SK-N-DZ (cell line): ENCODE measurements around the gene DOCK4.

Experiments
- DNase-seq: peaks from one replicate; pipeline ENCODE4 v3.0.0-alpha.2; 2015; ENCODE audit warnings: low spot score
- small RNA-seq, 2 experiments: library from RNA; depleted of rRNA; stranded (forward); fragments of <200 nt; gene quantifications; one replicate each; pipeline ENCODE3, GENCODE V24; 2014

DOCK4 gene

GRCh38 chr7:111682588-111683340 is 523.4 kb downstream of the DOCK4 start:
- DNase-seq = no peak

GRCh38 chr7:111681242-111681641 is 525.0 kb downstream of the DOCK4 start:
- DNase-seq = no peak

GRCh38 chr7:111678986-111679385 is 527.2 kb downstream of the DOCK4 start:
- DNase-seq = no peak

- DNase-seq = no peak
These were observed 527.9 kb downstream of the DOCK4 start for GRCh38 chr7:111678281-111678680.

GRCh38 chr7:111677848-111678247 is 528.4 kb downstream of the DOCK4 start:
- DNase-seq = no peak

GRCh38 chr7:111676811-111677210 is 529.4 kb downstream of the DOCK4 start:
- DNase-seq = no peak

Small RNAs within 50 kb of the gene (small RNA-seq; reads per million reads assigned to genes)
- 0 reads per million in 2 experiments for gene RNA5SP237
